HG03354 (cell line): ENCODE results near the gene TMEM158.

Experiments
- ATAC-seq: cut with Tn5 transposase; IDR thresholded peaks from one replicate; pipeline ENCODE4 v1.9.1; 2021; ENCODE audit warnings: mild to moderate bottlenecking; ENCODE audit not compliant: unreplicated experiment, poor library complexity, severe bottlenecking

Gene TMEM158

GRCh38 chr3:45208586-45208985 is 17.5 kb downstream of the TMEM158 start:
- no peak for ATAC-seq

GRCh38 chr3:45207446-45207845 is 18.6 kb downstream of the TMEM158 start:
- no peak for ATAC-seq

GRCh38 chr3:45205126-45205525 is 21.0 kb downstream of the TMEM158 start:
- ATAC-seq = no peak

GRCh38 chr3:45204136-45204535 is 22.0 kb downstream of the TMEM158 start:
- ATAC-seq = no peak

- ATAC-seq = no peak
These were observed 26.0 kb downstream of the TMEM158 start for GRCh38 chr3:45199837-45200648.

GRCh38 chr3:45198264-45199260 is 27.5 kb downstream of the TMEM158 start:
- no peak for ATAC-seq

- no peak for ATAC-seq
These were observed 31.3 kb downstream of the TMEM158 start for GRCh38 chr3:45194791-45195190.

- no peak for ATAC-seq
These were observed 34.1 kb downstream of the TMEM158 start for GRCh38 chr3:45191924-45192417.

GRCh38 chr3:45191424-45191823 is 34.7 kb downstream of the TMEM158 start:
- no peak for ATAC-seq

GRCh38 chr3:45188719-45189659 is 37.1 kb downstream of the TMEM158 start:
- ATAC-seq = no peak

GRCh38 chr3:45187694-45188141 is 38.4 kb downstream of the TMEM158 start:
- no peak for ATAC-seq

- no peak for ATAC-seq
These were observed 39.2 kb downstream of the TMEM158 start for GRCh38 chr3:45186871-45187270.

GRCh38 chr3:45185461-45185860 is 40.6 kb downstream of the TMEM158 start:
- ATAC-seq = no peak

GRCh38 chr3:45185052-45185451 is 41.0 kb downstream of the TMEM158 start:
- no peak for ATAC-seq

- no peak for ATAC-seq
These were observed 42.2 kb downstream of the TMEM158 start for GRCh38 chr3:45183872-45184262.

- ATAC-seq = no peak
These were observed 42.9 kb downstream of the TMEM158 start for GRCh38 chr3:45182915-45183871.

- ATAC-seq = no peak
These were observed 44.6 kb downstream of the TMEM158 start for GRCh38 chr3:45181496-45181895.

- ATAC-seq = no peak
These were observed 45.2 kb downstream of the TMEM158 start for GRCh38 chr3:45180899-45181298.
